ENCODE results near the gene MCCC2.
A peak's percentile ranks its signal among the peaks of the same experiment; 100 is the strongest.
"Not testable (repeated sequence)": the region's sequence is repeated elsewhere in the genome, so short reads cannot be mapped to it uniquely, and the experiment has no call there.

The MCCC2 gene

DNA sequence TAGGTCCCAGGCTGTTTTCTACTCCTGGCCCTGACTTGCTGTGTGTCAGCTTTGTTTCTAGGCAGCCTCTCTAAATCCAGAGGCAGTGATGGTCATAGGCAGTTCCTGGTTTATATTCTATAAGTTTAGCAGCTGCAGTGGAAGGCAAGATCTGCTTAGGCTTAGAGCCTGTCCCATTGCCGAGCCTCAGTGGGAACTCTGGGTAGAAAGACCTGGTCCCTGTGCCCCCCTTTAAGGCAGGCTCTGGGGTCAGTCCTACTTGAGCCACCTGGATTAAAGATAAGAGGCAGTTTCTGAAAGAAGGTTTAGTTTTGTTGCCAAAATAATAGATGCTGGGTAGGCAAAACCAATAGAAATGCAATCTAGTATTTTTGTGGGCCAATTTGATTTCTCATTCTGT, 13.6 kb downstream of the MCCC2 start:
- no peak for DNase-seq

GRCh38 chr5:71601222-71602026, 14.3 kb downstream of the MCCC2 start:
- peak; percentile 68 for DNase-seq

DNA sequence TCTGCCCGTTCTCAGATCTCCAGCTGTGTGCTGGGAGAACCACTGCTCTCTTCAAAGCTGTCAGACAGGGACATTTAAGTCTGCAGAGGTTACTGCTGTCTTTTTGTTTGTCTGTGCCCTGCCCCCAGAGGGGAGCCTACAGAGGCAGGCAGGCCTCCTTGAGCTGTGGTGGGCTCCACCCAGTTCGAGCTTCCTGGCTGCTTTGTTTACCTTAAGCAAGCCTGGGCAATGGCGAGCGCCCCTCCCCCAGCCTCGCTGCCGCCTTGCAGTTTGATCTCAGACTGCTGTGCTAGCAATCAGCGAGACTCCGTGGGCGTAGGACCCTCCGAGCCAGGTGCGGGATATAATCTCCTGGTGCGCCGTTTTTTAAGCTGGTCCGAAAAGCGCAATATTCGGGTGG, 22.8 kb downstream of the MCCC2 start:
- DNase-seq: not testable (repeated sequence)

DNA sequence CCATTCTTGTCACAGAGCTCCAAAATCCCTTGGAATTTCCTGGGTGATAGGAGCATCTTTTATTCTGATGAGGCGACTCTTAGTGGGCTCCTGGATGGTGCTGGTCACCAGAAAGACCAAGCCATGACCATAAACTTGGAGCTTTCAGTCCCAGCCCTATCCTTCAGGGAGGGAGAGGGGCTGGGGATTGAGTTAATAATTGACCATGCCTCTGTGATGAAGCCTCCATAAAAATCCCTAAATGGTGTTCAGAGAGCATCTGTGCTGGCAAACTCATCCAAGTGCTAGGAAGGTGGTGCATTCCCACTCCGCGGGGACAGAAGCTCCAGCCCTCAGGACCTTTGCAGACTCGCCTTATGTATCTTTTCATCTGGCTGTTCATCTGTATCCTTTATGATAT, 28.7 kb downstream of the MCCC2 start:
- DNase-seq: no peak

- no peak for DNase-seq
Measured at GRCh38 chr5:71620630-71621029, 33.5 kb downstream of the MCCC2 start.

GRCh38 chr5:71621268-71621667, 34.1 kb downstream of the MCCC2 start:
- DNase-seq: no peak

GRCh38 chr5:71621741-71622140, 34.6 kb downstream of the MCCC2 start:
- DNase-seq: no peak

DNA sequence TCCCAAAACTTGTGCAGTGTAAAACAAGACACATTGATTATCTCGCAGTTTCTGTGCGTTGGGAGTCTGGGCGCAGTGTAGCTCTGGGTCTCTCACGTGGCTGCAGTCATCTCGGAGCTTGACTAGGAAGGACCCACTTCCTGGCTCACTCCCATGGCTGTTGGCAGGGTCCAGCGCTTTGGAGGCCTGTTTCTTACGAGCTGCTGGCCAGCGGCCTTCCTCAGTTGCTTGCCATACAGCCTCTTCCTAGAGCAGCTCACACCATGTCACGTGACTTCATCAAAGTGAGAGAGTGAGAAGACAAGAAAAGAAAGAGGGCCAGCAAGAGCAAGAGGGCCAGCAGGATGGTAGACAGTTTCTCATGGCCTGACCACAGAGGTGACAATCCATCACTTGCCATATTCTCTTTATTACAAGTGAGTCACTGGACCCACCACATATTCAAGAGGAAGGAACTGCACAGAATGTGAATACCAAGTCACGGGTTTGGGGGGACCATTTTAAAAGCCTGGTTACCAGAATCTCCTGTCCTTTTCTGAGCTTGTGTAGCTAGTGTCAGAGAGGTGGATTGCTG, 36.2 kb downstream of the MCCC2 start:
- no peak for DNase-seq

- no peak for DNase-seq
Measured at GRCh38 chr5:71629950-71630349, 42.8 kb downstream of the MCCC2 start.

GRCh38 chr5:71631070-71631469, 43.9 kb downstream of the MCCC2 start:
- no peak for DNase-seq

DNA sequence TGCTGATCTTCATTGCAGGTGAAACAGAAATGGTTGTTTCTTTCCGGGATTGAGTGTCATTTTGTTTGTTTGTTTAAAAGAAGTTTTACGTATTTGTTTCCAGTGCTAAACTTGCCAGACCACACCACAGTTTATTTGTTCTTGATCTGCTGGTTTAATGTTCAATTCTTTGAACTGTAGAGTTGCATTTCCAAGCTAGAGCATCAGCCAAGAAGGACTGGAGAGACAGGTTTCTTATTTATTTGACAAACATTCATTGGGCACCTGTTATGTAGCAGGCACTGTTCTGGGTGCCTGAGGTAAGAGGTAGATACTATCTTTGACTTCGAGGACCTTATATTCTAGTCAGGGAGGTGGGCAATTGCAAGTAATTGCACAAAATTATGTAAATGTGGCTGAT, 45.0 kb downstream of the MCCC2 start:
- no peak for DNase-seq

DNA sequence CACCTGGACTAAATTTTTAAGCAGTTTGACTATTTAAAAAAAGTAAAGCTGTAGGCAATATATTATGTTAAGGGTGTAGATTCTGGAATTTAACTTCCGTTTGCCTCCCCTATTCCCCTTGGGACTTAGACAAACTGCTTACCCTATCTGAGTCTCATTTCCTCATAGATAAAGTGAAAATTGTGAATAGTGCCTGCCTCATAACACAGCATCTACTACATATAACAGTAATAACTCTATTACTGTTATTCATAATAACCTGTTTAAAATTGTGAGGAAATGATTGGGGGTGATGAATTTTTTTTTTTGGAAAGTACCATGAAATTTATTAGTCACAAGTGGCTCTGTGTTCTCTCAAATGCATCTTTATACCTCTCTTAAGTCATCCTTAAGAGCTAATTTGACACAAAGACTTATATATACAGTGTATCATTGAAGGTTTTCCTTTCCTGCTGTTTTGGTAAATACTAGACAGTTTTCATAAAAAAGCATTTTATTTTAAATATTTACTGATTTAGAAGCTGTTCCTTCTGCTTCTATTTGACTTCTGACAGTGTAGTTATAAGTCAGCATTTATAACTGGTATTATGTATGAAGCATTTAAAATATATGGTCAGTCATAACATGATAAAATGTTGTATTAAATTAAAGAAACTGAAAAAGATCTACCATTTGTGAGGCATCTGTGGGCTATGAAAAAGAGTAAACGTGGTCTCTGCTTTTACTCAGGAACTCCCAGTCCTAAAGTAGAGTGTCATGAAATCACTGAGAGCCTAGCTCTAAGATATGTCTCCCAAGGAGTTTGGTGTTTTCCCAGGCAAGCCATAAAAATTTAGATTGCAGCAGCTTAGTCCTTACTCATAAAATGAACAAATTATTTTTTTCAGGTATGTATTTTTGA, 46.4 kb downstream of the MCCC2 start:
- DNase-seq: no peak

DNA sequence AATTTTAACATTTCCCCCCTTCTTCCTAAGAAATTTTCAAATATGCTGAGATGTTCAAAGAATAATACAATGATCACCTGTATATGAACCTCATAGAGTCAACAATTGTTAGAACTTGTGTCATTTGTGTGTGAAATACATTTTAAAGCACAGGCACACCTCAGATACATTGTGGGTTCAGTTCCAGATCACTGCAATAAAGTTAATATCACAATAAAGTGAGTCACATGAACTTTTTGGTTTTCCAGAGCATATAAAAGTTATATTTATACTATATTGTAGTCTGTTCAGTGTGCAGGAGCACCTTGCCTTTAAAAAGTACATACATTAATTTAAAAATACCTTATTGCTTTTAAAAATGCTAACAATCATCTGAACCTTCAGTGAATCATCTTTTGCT, 50.0 kb downstream of the MCCC2 start:
- no peak for DNase-seq

GRCh38 chr5:71640408-71640807, 53.3 kb downstream of the MCCC2 start:
- DNase-seq: no peak

DNA sequence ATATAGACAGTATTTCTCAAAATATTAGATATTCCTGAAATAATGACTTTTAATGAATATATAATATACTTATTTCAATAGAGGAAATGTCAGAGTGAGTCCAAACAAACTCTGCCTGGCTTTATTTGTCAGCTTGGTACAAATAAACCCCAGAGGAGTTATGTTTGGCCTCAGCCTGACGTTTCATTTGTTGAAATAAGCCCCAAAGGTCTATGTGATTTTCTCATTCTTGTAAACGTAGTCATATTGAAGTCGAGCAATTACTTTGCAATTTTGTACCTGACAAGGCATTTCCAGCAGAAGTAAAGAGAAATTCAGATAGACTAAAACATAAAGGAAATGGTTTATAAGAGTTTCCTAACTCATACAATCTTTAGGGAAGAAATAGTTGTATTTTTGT, 57.9 kb downstream of the MCCC2 start:
- no peak for DNase-seq

GRCh38 chr5:71650940-71651339, 63.8 kb downstream of the MCCC2 start:
- not testable (repeated sequence) for DNase-seq

DNA sequence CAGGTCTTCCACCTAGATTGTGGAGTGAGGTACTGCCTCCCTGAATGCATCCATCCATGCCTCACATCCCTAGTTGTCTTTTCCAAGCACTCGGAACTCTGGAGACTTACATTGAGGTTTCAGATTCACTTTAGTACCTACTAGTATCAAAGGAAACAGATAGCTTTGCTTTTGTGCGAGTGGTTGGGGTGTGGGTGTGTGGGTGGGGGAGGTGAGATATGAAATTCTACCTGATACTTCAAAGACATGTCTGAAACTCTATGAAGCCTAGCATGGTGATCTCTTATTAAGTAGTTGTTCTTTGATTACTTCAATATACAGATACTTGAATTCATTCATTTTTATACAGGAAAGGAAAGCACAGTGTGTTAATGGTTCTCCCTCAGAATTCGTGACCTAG, 64.4 kb downstream of the MCCC2 start:
- DNase-seq: no peak

DNA sequence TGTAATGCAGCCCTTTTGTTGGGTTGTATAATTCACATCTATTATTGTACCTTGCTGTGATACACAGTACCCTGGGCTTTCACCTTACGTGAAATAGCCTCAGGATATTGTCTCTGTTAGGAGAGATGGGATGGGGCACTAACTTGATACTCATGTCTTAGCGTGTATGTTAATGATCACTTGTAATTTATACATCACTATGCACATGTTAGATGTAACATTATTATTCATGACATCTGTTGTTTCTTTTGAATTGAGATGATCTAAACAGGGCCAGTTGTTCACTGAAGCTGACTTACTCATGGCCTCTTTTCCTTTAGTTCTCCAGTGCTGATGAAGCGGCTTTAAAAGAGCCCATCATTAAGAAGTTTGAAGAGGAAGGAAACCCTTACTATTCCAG, 65.2 kb downstream of the MCCC2 start:
- DNase-seq: peak; percentile 82

- peak; percentile 91 for DNase-seq
Measured at GRCh38 chr5:71652803-71653543, 65.8 kb downstream of the MCCC2 start.

- no peak for DNase-seq
Measured at GRCh38 chr5:71658916-71659662, 71.9 kb downstream of the MCCC2 start.

DNA sequence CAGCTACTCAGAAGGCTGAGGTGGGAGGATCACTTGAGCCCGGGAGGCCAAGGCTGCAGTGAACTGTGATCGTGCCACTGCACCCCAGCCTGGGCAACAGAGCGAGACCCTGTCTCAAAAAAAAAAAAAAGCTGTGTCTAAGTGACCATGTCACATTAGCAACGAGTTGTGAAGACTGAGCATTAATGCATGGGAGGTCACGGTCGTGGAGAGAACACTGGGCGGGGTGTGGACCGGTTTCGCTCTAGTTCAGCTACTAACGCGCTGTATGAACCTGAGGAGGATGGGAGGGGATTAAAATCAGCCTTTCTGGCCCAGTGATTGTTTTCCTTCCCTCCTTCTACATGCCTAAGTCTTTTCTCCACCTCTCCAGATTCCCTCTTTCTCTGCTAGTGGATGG, 75.2 kb downstream of the MCCC2 start:
- DNase-seq: no peak
